Calu3 (cell line): Measurements from ENCODE around the gene CBR3. TPM values are rescaled to one million over a fixed set of nuclear protein-coding genes. Genes with fewer than 3 reads are reported as not detected.

Experiments used
- BruUV-seq: library from RNA; stranded (reverse); fragments of 400-500 nt; replicated peaks from 2 replicates; lab custom pipeline; 2021; lab: Mats Ljungman, UMichigan
- CTCF ChIA-PET: fragments of 300-600 bp; sonication (Branson Sonifier 250); formaldehyde crosslinking; loops from one replicate; lab custom pipeline; 2022; ENCODE audit warnings: antibody characterized with exemption; lab: Charles Lee
- DNase-seq: peaks from one replicate; pipeline ENCODE4 v3.0.0; 2022
- H3K27ac Mint-ChIP-seq: one replicate; pipeline ENCODE4 v1.8.0; 2022; ENCODE audit warnings: mixed read lengths; ENCODE audit not compliant: unreplicated experiment
- H3K27me3 Mint-ChIP-seq: one replicate; pipeline ENCODE4 v1.8.0; 2022; ENCODE audit warnings: mixed read lengths; ENCODE audit not compliant: unreplicated experiment
- H3K36me3 Mint-ChIP-seq: one replicate; pipeline ENCODE4 v1.8.0; 2022; ENCODE audit warnings: mild to moderate bottlenecking, moderate library complexity, mixed read lengths; ENCODE audit not compliant: insufficient read depth, unreplicated experiment
- H3K4me1 Mint-ChIP-seq: one replicate; pipeline ENCODE4 v1.8.0; 2022; ENCODE audit warnings: mild to moderate bottlenecking, low read depth, mixed read lengths; ENCODE audit not compliant: unreplicated experiment
- H3K4me3 Mint-ChIP-seq: one replicate; pipeline ENCODE4 v1.8.0; 2022; ENCODE audit warnings: mild to moderate bottlenecking, low read depth, moderate library complexity, mixed read lengths; ENCODE audit not compliant: unreplicated experiment
- H3K9me3 Mint-ChIP-seq: one replicate; pipeline ENCODE4 v1.8.0; 2022; ENCODE audit warnings: low read depth, mixed read lengths; ENCODE audit not compliant: unreplicated experiment
- intact Hi-C: fragments of 100-400 bp; cut with micrococcal nuclease; formaldehyde crosslinking; loops from one replicate; pipeline ENCODE4 v1.10.0; 2022; ENCODE audit not compliant: unreplicated experiment
- total RNA-seq: library from RNA; stranded (reverse); gene quantifications from 2 replicates; pipeline ENCODE4 v1.2.3, GENCODE V29; 2022
- TF ChIP-seq, protein P1 (sequence below): fragments of 200-600 bp; IDR thresholded peaks from one replicate; pipeline ENCODE4 v1.8.0; 2022; ENCODE audit warnings: antibody characterized with exemption; ENCODE audit not compliant: unreplicated experiment

Gene CBR3
- total RNA-seq, 1 experiment from 2014 or later: 2.8 TPM

DNA sequence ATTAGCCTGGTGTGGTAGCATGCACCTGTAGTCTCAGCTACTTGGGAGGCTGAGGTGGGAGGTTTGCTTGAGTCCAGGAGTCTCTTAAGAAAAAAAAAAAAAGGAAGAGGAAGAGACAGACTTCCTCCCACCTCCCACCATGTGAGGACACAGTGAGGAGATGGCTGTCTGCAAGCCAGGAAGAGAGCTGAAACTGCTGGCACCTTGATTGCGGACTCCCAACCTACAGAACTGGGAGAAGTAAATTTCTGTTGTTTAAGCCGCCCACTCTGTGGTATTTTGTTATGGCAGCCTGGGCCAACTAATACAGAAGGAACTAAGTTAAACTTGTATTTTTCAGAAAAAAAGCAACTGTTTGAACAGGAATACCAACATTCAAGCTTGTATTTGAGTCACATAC, 43.5 kb downstream of the CBR3 start:
- no peak for DNase-seq
- no peaks in the 10 kb centered on the region for H3K27me3 Mint-ChIP-seq
- CTCF ChIA-PET: no interaction called here

DNA sequence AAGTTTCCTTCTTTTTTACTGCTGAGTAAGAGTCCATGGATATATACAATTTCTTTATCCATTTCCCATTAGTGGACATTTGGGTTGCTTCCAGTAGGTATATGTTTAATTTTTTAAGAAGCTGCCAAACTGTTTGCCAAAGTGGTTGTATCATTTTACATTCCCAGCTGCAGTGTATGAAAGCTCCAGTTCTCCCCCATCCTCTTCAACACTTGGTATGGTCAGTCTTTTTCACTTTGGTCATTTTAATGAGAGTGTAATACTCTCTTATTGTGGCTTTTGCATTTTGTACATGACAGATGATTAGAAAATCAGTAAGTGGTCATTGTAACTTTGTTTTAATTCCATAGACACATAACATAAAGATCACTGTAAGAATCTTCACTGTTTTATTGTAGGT, 44.3 kb downstream of the CBR3 start:
- H3K27ac Mint-ChIP-seq: no peak overlapping the region
- H3K9me3 Mint-ChIP-seq: no peaks in the 10 kb centered on the region
- no peak overlapping the region for H3K4me3 Mint-ChIP-seq
- no TSS peak for BruUV-seq
- no peaks in the 10 kb centered on the region for H3K27me3 Mint-ChIP-seq
- intact Hi-C loops: no loop called here
- DNase-seq: no peak
- no peaks in the 10 kb centered on the region for H3K36me3 Mint-ChIP-seq
- TF ChIP-seq, protein P1, sequence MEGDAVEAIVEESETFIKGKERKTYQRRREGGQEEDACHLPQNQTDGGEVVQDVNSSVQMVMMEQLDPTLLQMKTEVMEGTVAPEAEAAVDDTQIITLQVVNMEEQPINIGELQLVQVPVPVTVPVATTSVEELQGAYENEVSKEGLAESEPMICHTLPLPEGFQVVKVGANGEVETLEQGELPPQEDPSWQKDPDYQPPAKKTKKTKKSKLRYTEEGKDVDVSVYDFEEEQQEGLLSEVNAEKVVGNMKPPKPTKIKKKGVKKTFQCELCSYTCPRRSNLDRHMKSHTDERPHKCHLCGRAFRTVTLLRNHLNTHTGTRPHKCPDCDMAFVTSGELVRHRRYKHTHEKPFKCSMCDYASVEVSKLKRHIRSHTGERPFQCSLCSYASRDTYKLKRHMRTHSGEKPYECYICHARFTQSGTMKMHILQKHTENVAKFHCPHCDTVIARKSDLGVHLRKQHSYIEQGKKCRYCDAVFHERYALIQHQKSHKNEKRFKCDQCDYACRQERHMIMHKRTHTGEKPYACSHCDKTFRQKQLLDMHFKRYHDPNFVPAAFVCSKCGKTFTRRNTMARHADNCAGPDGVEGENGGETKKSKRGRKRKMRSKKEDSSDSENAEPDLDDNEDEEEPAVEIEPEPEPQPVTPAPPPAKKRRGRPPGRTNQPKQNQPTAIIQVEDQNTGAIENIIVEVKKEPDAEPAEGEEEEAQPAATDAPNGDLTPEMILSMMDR: no peak
- CTCF ChIA-PET: no interaction called here
- H3K4me1 Mint-ChIP-seq: no peaks in the 10 kb centered on the region

More for the DNA sequence above, 43.5 kb downstream of the CBR3 start:
- TF ChIP-seq, protein P1: no peak
- Mint-ChIP-seq H3K4me1 (no peaks in the 10 kb centered on the region), H3K4me3 (no peak overlapping the region), H3K27ac (no peak overlapping the region), H3K9me3 (no peaks in the 10 kb centered on the region), H3K36me3 (no peaks in the 10 kb centered on the region)
- BruUV-seq: no TSS peak
- intact Hi-C loops: no loop called here

DNA sequence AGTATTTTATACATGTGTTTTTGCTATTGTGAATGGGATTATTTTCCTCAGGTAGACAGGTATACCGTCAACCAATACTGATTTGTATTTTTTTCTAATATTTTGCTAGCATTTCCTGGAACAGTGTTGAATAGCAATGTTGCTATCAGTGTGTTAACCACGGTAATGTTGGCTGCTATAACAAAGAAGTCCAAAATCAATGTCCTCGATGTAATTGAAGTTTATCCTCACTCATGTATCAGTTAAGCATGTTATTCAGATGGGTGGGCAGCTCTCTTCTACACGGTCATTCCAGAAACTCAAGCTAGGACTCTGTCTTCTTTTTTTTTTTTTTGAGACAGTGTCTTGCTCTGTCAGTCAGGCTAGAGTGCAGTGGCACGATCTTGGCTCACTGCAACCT, 46.1 kb downstream of the CBR3 start:
- no peaks in the 10 kb centered on the region for H3K27me3 Mint-ChIP-seq
- intact Hi-C loops: no loop called here
- BruUV-seq: no TSS peak

DNA sequence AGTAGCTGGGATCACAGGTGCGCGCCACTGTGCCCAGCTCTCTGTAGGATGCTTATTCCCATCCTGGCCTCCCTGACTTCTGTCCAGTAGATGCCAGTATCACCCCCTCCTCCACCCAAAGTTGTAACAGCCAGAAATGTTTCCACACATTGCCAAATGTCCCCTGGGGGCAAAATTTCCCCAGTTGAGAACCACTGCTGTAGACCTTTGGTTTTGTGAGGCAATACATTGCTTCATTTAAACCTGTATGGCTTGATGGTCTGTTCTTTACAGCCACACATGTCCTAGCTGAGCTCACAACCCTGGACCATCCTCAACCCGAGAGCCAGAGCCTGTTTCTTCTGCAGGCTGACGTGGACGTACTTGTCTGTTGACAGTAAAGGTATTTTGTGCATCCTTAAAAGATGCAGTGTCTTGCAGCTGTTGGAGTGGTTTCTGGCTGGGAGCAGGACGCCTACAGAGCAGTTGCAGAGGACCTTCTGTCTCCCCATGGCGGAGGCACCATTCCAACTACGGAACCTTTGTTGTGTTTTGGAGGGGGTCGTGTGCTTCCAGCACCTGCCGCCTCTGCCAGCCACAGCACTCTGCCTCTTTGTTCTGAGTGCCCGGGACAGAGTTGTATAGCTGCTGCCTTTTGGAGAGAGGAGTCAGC, 48.4 kb downstream of the CBR3 start:
- no peak for DNase-seq
- no peak overlapping the region for H3K4me3 Mint-ChIP-seq
- no TSS peak for BruUV-seq
- CTCF ChIA-PET: no interaction called here
- H3K36me3 Mint-ChIP-seq: no peaks in the 10 kb centered on the region
- no peaks in the 10 kb centered on the region for H3K9me3 Mint-ChIP-seq
- no peak overlapping the region for H3K27ac Mint-ChIP-seq
- intact Hi-C loops: no loop called here
- TF ChIP-seq, protein P1: no peak
- H3K27me3 Mint-ChIP-seq: no peaks in the 10 kb centered on the region
- peaks cover 4% of the 10 kb centered on the region for H3K4me1 Mint-ChIP-seq

More for the DNA sequence above, 46.1 kb downstream of the CBR3 start:
- CTCF ChIA-PET: no interaction called here
- TF ChIP-seq, protein P1: no peak
- no peaks in the 10 kb centered on the region for H3K4me1 Mint-ChIP-seq
- no peaks in the 10 kb centered on the region for H3K9me3 Mint-ChIP-seq
- no peak for DNase-seq
- no peak overlapping the region for H3K27ac Mint-ChIP-seq
- no peaks in the 10 kb centered on the region for H3K36me3 Mint-ChIP-seq
- no peak overlapping the region for H3K4me3 Mint-ChIP-seq
